ENCODE measurements around the gene ANKRD27.

DNA sequence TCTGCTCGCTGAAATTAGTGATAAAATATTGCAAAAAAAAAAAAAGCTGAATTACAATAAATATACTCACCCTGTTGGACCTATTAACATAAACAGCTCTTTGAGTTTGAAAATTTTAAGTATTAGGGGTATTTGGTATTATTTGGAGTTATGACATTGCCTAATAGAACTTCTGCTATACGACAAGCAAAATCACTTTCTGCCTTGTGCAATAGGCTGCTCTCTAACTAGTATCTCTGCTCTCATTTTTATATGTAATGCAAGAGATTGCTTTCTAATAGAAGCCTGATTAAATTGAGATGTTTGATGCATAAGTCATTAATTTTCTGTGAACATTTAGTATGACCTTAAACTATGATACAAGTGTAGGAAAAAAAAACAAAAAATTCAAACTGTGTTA lies 6.0 kb upstream of the ANKRD27 start:
- TF ChIP-seq, protein P1, sequence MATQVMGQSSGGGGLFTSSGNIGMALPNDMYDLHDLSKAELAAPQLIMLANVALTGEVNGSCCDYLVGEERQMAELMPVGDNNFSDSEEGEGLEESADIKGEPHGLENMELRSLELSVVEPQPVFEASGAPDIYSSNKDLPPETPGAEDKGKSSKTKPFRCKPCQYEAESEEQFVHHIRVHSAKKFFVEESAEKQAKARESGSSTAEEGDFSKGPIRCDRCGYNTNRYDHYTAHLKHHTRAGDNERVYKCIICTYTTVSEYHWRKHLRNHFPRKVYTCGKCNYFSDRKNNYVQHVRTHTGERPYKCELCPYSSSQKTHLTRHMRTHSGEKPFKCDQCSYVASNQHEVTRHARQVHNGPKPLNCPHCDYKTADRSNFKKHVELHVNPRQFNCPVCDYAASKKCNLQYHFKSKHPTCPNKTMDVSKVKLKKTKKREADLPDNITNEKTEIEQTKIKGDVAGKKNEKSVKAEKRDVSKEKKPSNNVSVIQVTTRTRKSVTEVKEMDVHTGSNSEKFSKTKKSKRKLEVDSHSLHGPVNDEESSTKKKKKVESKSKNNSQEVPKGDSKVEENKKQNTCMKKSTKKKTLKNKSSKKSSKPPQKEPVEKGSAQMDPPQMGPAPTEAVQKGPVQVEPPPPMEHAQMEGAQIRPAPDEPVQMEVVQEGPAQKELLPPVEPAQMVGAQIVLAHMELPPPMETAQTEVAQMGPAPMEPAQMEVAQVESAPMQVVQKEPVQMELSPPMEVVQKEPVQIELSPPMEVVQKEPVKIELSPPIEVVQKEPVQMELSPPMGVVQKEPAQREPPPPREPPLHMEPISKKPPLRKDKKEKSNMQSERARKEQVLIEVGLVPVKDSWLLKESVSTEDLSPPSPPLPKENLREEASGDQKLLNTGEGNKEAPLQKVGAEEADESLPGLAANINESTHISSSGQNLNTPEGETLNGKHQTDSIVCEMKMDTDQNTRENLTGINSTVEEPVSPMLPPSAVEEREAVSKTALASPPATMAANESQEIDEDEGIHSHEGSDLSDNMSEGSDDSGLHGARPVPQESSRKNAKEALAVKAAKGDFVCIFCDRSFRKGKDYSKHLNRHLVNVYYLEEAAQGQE (IDR thresholded peaks at IDR 0.05; ENCODE audit: borderline replicate concordance), result no peak
- TF ChIP-seq, protein P2, sequence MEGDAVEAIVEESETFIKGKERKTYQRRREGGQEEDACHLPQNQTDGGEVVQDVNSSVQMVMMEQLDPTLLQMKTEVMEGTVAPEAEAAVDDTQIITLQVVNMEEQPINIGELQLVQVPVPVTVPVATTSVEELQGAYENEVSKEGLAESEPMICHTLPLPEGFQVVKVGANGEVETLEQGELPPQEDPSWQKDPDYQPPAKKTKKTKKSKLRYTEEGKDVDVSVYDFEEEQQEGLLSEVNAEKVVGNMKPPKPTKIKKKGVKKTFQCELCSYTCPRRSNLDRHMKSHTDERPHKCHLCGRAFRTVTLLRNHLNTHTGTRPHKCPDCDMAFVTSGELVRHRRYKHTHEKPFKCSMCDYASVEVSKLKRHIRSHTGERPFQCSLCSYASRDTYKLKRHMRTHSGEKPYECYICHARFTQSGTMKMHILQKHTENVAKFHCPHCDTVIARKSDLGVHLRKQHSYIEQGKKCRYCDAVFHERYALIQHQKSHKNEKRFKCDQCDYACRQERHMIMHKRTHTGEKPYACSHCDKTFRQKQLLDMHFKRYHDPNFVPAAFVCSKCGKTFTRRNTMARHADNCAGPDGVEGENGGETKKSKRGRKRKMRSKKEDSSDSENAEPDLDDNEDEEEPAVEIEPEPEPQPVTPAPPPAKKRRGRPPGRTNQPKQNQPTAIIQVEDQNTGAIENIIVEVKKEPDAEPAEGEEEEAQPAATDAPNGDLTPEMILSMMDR (IDR thresholded peaks at IDR 0.05; ENCODE audit: poor library complexity, severe bottlenecking), result no peak
- TF ChIP-seq EZH2 (IDR thresholded peaks at IDR 0.05; ENCODE audit: borderline replicate concordance, insufficient read depth, low read length, poor library complexity, severe bottlenecking), result no peak
- TF ChIP-seq POLR2AphosphoS5 (IDR thresholded peaks at IDR 0.05), result no peak
- TF ChIP-seq EP300 (conservative IDR thresholded peaks at IDR 0.05; ENCODE audit: poor library complexity, severe bottlenecking), result no peak
- no peak for TF ChIP-seq SMC3 (conservative IDR thresholded peaks at IDR 0.05; ENCODE audit: poor library complexity)
- TF ChIP-seq MXI1 (conservative IDR thresholded peaks at IDR 0.05; ENCODE audit: poor library complexity, severe bottlenecking), result no peak
- no peak for TF ChIP-seq RAD21 (conservative IDR thresholded peaks at IDR 0.05)
- no peak for TF ChIP-seq TAF1 (IDR thresholded peaks at IDR 0.05; ENCODE audit: low read depth)

Measured in neural cell (in vitro differentiated cells).